ENCODE data around the gene ATP11A. TPM values are rescaled to one million over a fixed set of nuclear protein-coding genes. Genes with fewer than 3 reads are reported as not detected.

Gene ATP11A
- total RNA-seq, 2 donors from 2014 or later: 122 to 140 TPM

GRCh38 chr13:112888238-112889111 is 198.6 kb downstream of the ATP11A start:
- 95 to 98% methylated on average over 23 to 34 of the region's 34 CpGs for WGBS, 2 experiments (ENCODE audit: insufficient coverage in 1 of 2, insufficient read length in 1 of 2)
- no peaks in the 10 kb centered on the region for H3K9me3 Mint-ChIP-seq

GRCh38 chr13:112889351-112890290 is 199.8 kb downstream of the ATP11A start:
- 93 to 95% methylated on average over 33 to 42 of the region's 42 CpGs for WGBS, 2 experiments (ENCODE audit: insufficient coverage in 1 of 2, insufficient read length in 1 of 2)
- TF ChIP-seq CTCF (conservative IDR thresholded peaks at IDR 0.05): no peak
- no peak overlapping the region for H3K4me3 Mint-ChIP-seq

More at GRCh38 chr13:112888238-112889111, 198.6 kb downstream of the ATP11A start:
- H3K36me3 ChIP-seq (ENCODE audit: control insufficient read depth, insufficient read depth, low read length): peaks cover 8% of the 10 kb centered on the region
- H3K4me1 ChIP-seq (ENCODE audit: control insufficient read depth, insufficient read depth, low read length): peaks cover 27% of the 10 kb centered on the region
- peak; percentile 52 for DNase-seq
- Mint-ChIP-seq H3K27me3 (ENCODE audit: insufficient read depth) (no peaks in the 10 kb centered on the region), H3K4me3 (no peak overlapping the region), H3K27ac (no peak overlapping the region), H3K36me3 (ENCODE audit: low read depth) (no peaks in the 10 kb centered on the region), H3K4me1 (peaks cover 28% of the 10 kb centered on the region)
- no peaks in the 10 kb centered on the region for H3K27me3 ChIP-seq (ENCODE audit: control insufficient read depth, insufficient read depth, low read length, poor library complexity, severe bottlenecking)
- H3K4me3 ChIP-seq (ENCODE audit: low read length): no peak overlapping the region
- H3K9me3 ChIP-seq (ENCODE audit: control insufficient read depth, low read length): no peaks in the 10 kb centered on the region
- no peak overlapping the region for H3K27ac ChIP-seq (ENCODE audit: low read depth, low read length)
- no peak for TF ChIP-seq CTCF (conservative IDR thresholded peaks at IDR 0.05)
- H3K9ac ChIP-seq (ENCODE audit: extremely low read depth, low read length, poor library complexity, severe bottlenecking): no peak overlapping the region

GRCh38 chr13:112890316-112891145 is 200.7 kb downstream of the ATP11A start:
- no peak for TF ChIP-seq CTCF (conservative IDR thresholded peaks at IDR 0.05)
- H3K9me3 ChIP-seq (ENCODE audit: control insufficient read depth, low read length): no peaks in the 10 kb centered on the region
- H3K36me3 ChIP-seq (ENCODE audit: control insufficient read depth, insufficient read depth, low read length): no peaks in the 10 kb centered on the region
- peaks cover 30% of the 10 kb centered on the region for H3K4me1 ChIP-seq (ENCODE audit: control insufficient read depth, insufficient read depth, low read length)
- no peaks in the 10 kb centered on the region for H3K9me3 Mint-ChIP-seq
- H3K9ac ChIP-seq (ENCODE audit: extremely low read depth, low read length, poor library complexity, severe bottlenecking): no peak overlapping the region
- no peak overlapping the region for H3K27ac ChIP-seq (ENCODE audit: low read depth, low read length)
- peak overlapping the region; percentile 59 for H3K27ac Mint-ChIP-seq
- peak; percentile 58 for DNase-seq
- no peaks in the 10 kb centered on the region for H3K27me3 Mint-ChIP-seq (ENCODE audit: insufficient read depth)
- H3K4me3 ChIP-seq (ENCODE audit: low read length): no peak overlapping the region
- no peaks in the 10 kb centered on the region for H3K36me3 Mint-ChIP-seq (ENCODE audit: low read depth)
- WGBS, 2 experiments (ENCODE audit: insufficient coverage in 1 of 2, insufficient read length in 1 of 2): 90 to 92% methylated on average over 20 to 27 of the region's 27 CpGs
- no peak overlapping the region for H3K4me3 Mint-ChIP-seq
- no peaks in the 10 kb centered on the region for H3K27me3 ChIP-seq (ENCODE audit: control insufficient read depth, insufficient read depth, low read length, poor library complexity, severe bottlenecking)
- peaks cover 33% of the 10 kb centered on the region for H3K4me1 Mint-ChIP-seq

More at GRCh38 chr13:112889351-112890290, 199.8 kb downstream of the ATP11A start:
- no peak overlapping the region for H3K27ac ChIP-seq (ENCODE audit: low read depth, low read length)
- H3K4me3 ChIP-seq (ENCODE audit: low read length): no peak overlapping the region
- H3K9ac ChIP-seq (ENCODE audit: extremely low read depth, low read length, poor library complexity, severe bottlenecking): no peak overlapping the region
- H3K9me3 Mint-ChIP-seq: no peaks in the 10 kb centered on the region
- no peak overlapping the region for H3K27ac Mint-ChIP-seq
- no peaks in the 10 kb centered on the region for H3K36me3 Mint-ChIP-seq (ENCODE audit: low read depth)
- H3K4me1 ChIP-seq (ENCODE audit: control insufficient read depth, insufficient read depth, low read length): peaks cover 31% of the 10 kb centered on the region
- peak; percentile 49 for DNase-seq
- peaks cover 7% of the 10 kb centered on the region for H3K36me3 ChIP-seq (ENCODE audit: control insufficient read depth, insufficient read depth, low read length)
- H3K9me3 ChIP-seq (ENCODE audit: control insufficient read depth, low read length): no peaks in the 10 kb centered on the region
- no peaks in the 10 kb centered on the region for H3K27me3 Mint-ChIP-seq (ENCODE audit: insufficient read depth)
- no peaks in the 10 kb centered on the region for H3K27me3 ChIP-seq (ENCODE audit: control insufficient read depth, insufficient read depth, low read length, poor library complexity, severe bottlenecking)
- H3K4me1 Mint-ChIP-seq: peaks cover 31% of the 10 kb centered on the region

Data from endodermal cell (in vitro differentiated cells).